Measurements from ENCODE around the gene TNFAIP8L1.

DNA sequence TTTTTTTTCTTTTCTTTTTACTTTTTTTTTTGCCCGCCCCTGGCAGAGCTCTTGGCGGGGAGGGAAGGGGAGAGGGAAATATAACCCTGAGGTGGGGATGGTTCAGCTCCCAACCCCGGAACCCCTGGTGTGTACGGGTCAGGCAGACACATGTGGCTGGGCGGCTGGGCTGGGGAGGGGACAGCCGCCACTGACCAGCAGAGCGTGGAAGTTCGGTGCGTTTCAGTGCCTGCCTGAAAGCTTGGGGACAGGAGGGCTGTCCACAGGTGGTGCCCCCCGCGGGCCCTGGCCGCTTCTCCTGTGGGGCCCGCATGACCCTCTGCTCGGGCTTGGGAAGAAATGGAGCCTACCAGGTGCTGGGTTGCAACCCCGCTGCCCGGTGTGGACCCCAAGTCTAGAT, 36.0 kb downstream of the TNFAIP8L1 start:
- no peak for TF ChIP-seq ZNF274 (IDR thresholded peaks at IDR 0.05; ENCODE audit: low read depth, low read length)
- no peak for TF ChIP-seq YY1 (IDR thresholded peaks at IDR 0.05; ENCODE audit: insufficient read depth, insufficient read length)
- TF ChIP-seq SUZ12 (IDR thresholded peaks at IDR 0.05; ENCODE audit: extremely low read depth, insufficient read depth, insufficient read length) = no peak
